ENCODE results near the gene SHANK3. TPM values are rescaled to one million over a fixed set of nuclear protein-coding genes. Genes with fewer than 3 reads are reported as not detected.

SHANK3 gene
- 0.43 and 0.65 TPM in 2 replicates for polyA plus RNA-seq

GRCh38 chr22:50672471-50673230 is at the start of gene SHANK3:
Gene SHANK3 (plus strand): TSS chr22:50672823.

DNA sequence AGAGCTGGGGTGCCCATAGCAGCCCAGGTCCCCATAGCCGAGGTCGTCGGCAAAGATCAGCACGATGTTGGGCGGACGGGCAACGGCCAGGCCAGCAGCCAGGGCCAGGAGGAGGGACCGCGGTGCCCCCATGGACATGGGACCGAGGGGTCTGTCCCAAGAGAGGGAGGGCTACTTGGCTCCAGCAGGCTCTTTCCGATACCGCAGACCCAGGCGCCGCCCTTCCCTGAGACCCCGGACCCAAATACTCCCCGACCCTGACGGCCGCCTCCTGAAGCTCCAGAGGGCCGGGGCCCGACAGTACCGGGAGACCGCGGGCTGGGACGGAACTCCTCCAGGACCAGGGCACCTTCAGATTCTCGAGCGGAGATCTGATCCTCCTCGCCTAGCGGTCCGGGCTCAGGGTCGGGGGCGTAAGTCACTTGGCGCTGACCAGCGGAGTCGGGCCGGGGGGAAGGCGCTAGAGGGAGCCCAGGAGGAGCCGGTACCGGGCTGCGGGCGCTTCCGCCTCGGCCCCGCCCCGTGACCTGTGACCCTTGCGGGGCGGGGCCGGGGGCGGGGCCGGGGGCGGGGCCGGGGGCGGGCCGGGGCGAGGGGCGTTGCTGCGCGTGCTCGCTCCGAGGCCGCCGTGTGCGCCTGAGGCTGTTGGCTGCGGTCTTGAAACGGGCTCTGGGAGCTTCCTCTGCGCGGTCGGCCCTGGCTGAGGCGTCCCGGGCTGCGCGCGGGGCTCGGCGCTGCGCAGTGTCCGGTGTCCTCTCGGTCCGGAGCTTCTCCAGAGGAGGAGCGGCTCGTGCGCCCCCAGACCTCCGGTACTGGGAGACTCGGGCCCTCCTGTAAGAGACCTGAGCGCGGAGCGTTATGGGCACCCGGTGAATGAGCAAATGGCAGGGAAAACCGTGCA is 44.7 kb upstream of the SHANK3 start, which contains the start of gene ARSA:
Gene ARSA (minus strand): TSS at position 511 of the 901 bp plus-strand sequence. CDS start 373 bp downstream, at position 138.

Other genes starting within 250 kb of the SHANK3 start
- gene SBF1, start 197.8 kb upstream of the SHANK3 start, polyA plus RNA-seq: 0.35 and 0.56 TPM in 2 replicates
- not detected in 2 replicates for gene ADM2, start 191.3 kb upstream of the SHANK3 start, polyA plus RNA-seq
- not detected in 2 replicates for gene MIOX, start 186.0 kb upstream of the SHANK3 start, polyA plus RNA-seq
- gene LMF2, start 165.1 kb upstream of the SHANK3 start, polyA plus RNA-seq: 0.59 and 1.1 TPM in 2 replicates
- 3.5 and 3.7 TPM in 2 replicates for gene NCAPH2, start 164.6 kb upstream of the SHANK3 start, polyA plus RNA-seq
- not detected in 2 replicates for gene SCO2, start 147.2 kb upstream of the SHANK3 start, polyA plus RNA-seq
- not detected in 2 replicates for gene TYMP, start 142.8 kb upstream of the SHANK3 start, polyA plus RNA-seq
- gene KLHDC7B, start 126.9 kb upstream of the SHANK3 start, polyA plus RNA-seq: 0.08 TPM in 1 of 2 replicates, not detected in the other
- gene SYCE3, start 109.9 kb upstream of the SHANK3 start, polyA plus RNA-seq: 30.9 and 43.1 TPM in 2 replicates
- gene CPT1B, start 94.4 kb upstream of the SHANK3 start, polyA plus RNA-seq: 0.88 and 1.2 TPM in 2 replicates
- gene CHKB, start 90.0 kb upstream of the SHANK3 start, polyA plus RNA-seq: 23.5 and 35.9 TPM in 2 replicates
- gene MAPK8IP2, start 72.0 kb upstream of the SHANK3 start, polyA plus RNA-seq: 5.1 and 5.8 TPM in 2 replicates
- 1.0 and 5.5 TPM in 2 replicates for gene ARSA, start 44.7 kb upstream of the SHANK3 start, polyA plus RNA-seq
- gene ACR, start 65.4 kb downstream of the SHANK3 start, polyA plus RNA-seq: not detected in 2 replicates
- 4.6 and 10.8 TPM in 2 replicates for gene RABL2B, start 110.8 kb downstream of the SHANK3 start, polyA plus RNA-seq

Measured in Purkinje cell (primary cell).